Esophagus squamous epithelium (tissue), 4 donors: Measurements from ENCODE around the gene YWHAH.

Experiments
- POLR2A ChIP-seq, 4 donors: fragments of 450-650 bp; IDR thresholded peaks; one replicate each; pipeline ENCODE4 v1.6.1; 2017; ENCODE audit warnings: antibody characterized with exemption in 4 of 4, mild to moderate bottlenecking in 4 of 4, moderate library complexity in 3 of 4
- TF ChIP-seq, protein P1 (sequence below), 6 experiments: fragments of 450-650 bp in 4 of 6; fragments of 200-600 bp in 2 of 6; sonication (generic) in 2 of 6; IDR thresholded peaks; one replicate each; pipeline ENCODE4 v1.5.1; 2016 to 2019; ENCODE audit warnings: antibody characterized with exemption in 6 of 6, mild to moderate bottlenecking in 4 of 6, moderate library complexity in 4 of 6

GRCh38 chr22:31977939-31978338, 33.6 kb downstream of the YWHAH start:
- TF ChIP-seq, protein P1, sequence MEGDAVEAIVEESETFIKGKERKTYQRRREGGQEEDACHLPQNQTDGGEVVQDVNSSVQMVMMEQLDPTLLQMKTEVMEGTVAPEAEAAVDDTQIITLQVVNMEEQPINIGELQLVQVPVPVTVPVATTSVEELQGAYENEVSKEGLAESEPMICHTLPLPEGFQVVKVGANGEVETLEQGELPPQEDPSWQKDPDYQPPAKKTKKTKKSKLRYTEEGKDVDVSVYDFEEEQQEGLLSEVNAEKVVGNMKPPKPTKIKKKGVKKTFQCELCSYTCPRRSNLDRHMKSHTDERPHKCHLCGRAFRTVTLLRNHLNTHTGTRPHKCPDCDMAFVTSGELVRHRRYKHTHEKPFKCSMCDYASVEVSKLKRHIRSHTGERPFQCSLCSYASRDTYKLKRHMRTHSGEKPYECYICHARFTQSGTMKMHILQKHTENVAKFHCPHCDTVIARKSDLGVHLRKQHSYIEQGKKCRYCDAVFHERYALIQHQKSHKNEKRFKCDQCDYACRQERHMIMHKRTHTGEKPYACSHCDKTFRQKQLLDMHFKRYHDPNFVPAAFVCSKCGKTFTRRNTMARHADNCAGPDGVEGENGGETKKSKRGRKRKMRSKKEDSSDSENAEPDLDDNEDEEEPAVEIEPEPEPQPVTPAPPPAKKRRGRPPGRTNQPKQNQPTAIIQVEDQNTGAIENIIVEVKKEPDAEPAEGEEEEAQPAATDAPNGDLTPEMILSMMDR (IDR thresholded peaks at IDR 0.05) = no peak
- no peak for TF ChIP-seq POLR2A (IDR thresholded peaks at IDR 0.05)
